Esophagus squamous epithelium (tissue), 5 donors: ENCODE results near the gene NDUFV1. TPM values are rescaled to one million over a fixed set of nuclear protein-coding genes. Genes with fewer than 3 reads are reported as not detected.
"Not testable (repeated sequence)": the region's sequence is repeated elsewhere in the genome, so short reads cannot be mapped to it uniquely, and the experiment has no call there.

ENCODE experiments used
- DNase-seq: peaks from one replicate; lab custom pipeline; 2025; lab: John Stamatoyannopoulos, UW
- H3K27ac ChIP-seq, 4 donors: fragments of 200-600 bp; sonication (generic); one replicate each; pipeline ENCODE4 v1.5.1; 2016 to 2019; ENCODE audit warnings: mild to moderate bottlenecking in 1 of 4
- H3K27me3 ChIP-seq, 4 donors: fragments of 200-600 bp; sonication (generic); 1 replicate in 3 of 4; 2 replicates in 1 of 4; pipeline versions ENCODE4 v1.5.1 to v1.6.0; 2017 to 2021; ENCODE audit warnings: antibody characterized with exemption in 1 of 4
- H3K36me3 ChIP-seq, 3 donors: fragments of 200-600 bp; sonication (generic); one replicate each; pipeline ENCODE4 v1.5.1; 2016 to 2019
- H3K4me1 ChIP-seq, 3 donors: fragments of 200-600 bp; sonication (generic); one replicate each; pipeline ENCODE4 v1.5.1; 2017 to 2019
- H3K4me3 ChIP-seq, 4 donors: fragments of 200-600 bp; sonication (generic); 1 replicate in 3 of 4; 2 replicates in 1 of 4; pipeline ENCODE4 v1.5.1; 2016 to 2019; ENCODE audit warnings: mild to moderate bottlenecking in 2 of 4, moderate library complexity in 1 of 4
- H3K9me3 ChIP-seq, 3 donors: fragments of 200-600 bp; sonication (generic); one replicate each; pipeline ENCODE4 v1.5.1; 2016 to 2019
- POLR2A ChIP-seq, 4 donors: fragments of 450-650 bp; IDR thresholded peaks; one replicate each; pipeline ENCODE4 v1.6.1; 2017; ENCODE audit warnings: antibody characterized with exemption in 4 of 4, mild to moderate bottlenecking in 4 of 4, moderate library complexity in 3 of 4
- WGBS, 2 donors: methylation state at CpG; one replicate each; pipeline ENCODE4 v1.1.5; 2018; 5-methylcytosine and 5-hydroxymethylcytosine counted together
- intact Hi-C: fragments of 100-400 bp; cut with DNase I; formaldehyde crosslinking; loops from one replicate; pipeline ENCODE4 v1.15.0; 2022
- total RNA-seq, 4 donors: library from RNA; depleted of rRNA; stranded (reverse); fragments of >200 nt; gene quantifications; one replicate each; pipeline ENCODE4 v1.1.0, GENCODE V29; 2016
- TF ChIP-seq, protein P1 (sequence below), 6 experiments: fragments of 450-650 bp in 4 of 6; fragments of 200-600 bp in 2 of 6; sonication (generic) in 2 of 6; IDR thresholded peaks; one replicate each; pipeline ENCODE4 v1.5.1; 2016 to 2019; ENCODE audit warnings: antibody characterized with exemption in 6 of 6, mild to moderate bottlenecking in 4 of 6, moderate library complexity in 4 of 6
- donor health status: DM: yes; HTN: yes; CAD: no.

The NDUFV1 gene
- total RNA-seq, 4 donors from 2014 or later: 206 to 260 (median 254) TPM

DNA sequence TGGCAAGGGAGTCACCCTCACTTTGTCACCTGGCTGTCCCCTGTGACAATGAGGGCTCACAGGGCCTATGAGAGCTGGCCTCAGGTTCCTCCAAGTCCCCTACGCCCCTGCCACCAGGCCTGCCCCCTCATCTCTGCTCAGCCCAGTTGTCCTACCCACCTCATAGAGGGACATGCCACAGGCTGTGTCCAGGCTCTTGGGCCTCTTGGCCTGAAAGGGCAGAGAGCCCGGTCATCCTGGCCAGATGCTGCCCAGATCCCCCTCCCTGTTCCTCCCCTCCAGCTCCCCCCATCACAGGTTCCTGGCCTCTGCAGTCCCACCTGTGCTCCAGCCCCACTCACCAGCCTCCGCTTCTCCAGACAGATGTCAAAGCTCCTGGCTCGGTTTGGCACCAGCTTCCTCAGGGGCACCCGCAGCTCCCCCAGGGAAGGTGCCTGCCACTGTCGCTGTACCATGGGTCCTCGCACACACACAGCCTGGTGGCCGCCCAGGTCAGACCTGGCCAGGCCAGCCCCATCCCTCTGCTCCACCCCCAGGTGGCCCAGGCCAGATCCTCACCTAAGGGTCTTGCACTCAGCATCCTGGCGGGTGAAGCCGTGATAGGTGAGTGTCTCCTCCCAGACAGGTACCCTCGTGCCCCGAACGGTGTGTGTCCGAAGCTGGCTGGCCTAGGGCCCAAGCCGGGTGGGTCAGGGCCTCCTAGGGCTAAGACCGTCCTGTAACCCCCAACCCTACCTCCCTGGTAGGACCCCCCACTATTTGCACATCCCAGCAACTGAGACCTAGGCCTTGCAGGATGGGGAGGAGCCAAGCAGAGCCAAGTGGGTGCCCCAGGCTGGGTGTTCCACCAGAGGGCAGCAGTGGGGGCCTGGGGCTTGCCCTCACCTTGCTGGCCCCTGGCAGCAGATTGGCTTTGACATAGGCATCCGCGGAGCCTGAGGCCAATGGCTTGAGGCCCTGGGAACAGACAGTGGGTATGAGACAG lies 8.3 kb downstream of the NDUFV1 start:
- H3K27me3 ChIP-seq: peaks cover 0 to 28% (median 0%) of the 10 kb centered on the region in 4 donors
- 85% methylated on average over 8 of the region's 18 CpGs; no CpG with 5 or more reads in 1 of the 2 donors for WGBS, 2 donors
- H3K9me3 ChIP-seq: no peaks in the 10 kb centered on the region
- peak overlapping the region in 1 of 4 donors; percentile 63 for H3K4me3 ChIP-seq
- TF ChIP-seq POLR2A (IDR thresholded peaks at IDR 0.05): no peak
- TF ChIP-seq, protein P1, sequence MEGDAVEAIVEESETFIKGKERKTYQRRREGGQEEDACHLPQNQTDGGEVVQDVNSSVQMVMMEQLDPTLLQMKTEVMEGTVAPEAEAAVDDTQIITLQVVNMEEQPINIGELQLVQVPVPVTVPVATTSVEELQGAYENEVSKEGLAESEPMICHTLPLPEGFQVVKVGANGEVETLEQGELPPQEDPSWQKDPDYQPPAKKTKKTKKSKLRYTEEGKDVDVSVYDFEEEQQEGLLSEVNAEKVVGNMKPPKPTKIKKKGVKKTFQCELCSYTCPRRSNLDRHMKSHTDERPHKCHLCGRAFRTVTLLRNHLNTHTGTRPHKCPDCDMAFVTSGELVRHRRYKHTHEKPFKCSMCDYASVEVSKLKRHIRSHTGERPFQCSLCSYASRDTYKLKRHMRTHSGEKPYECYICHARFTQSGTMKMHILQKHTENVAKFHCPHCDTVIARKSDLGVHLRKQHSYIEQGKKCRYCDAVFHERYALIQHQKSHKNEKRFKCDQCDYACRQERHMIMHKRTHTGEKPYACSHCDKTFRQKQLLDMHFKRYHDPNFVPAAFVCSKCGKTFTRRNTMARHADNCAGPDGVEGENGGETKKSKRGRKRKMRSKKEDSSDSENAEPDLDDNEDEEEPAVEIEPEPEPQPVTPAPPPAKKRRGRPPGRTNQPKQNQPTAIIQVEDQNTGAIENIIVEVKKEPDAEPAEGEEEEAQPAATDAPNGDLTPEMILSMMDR (IDR thresholded peaks at IDR 0.05): peak in 5 of 6 experiments; percentile 34 to 74 (median 54)
- peak overlapping the region; percentile 53 to 82 (median 72) for H3K27ac ChIP-seq
- intact Hi-C loops: no loop called here
- H3K4me1 ChIP-seq: peaks cover 13 to 29% (median 15%) of the 10 kb centered on the region in 3 donors
- H3K36me3 ChIP-seq: peaks cover 15 to 35% (median 16%) of the 10 kb centered on the region in 3 donors
- no peak for DNase-seq

DNA sequence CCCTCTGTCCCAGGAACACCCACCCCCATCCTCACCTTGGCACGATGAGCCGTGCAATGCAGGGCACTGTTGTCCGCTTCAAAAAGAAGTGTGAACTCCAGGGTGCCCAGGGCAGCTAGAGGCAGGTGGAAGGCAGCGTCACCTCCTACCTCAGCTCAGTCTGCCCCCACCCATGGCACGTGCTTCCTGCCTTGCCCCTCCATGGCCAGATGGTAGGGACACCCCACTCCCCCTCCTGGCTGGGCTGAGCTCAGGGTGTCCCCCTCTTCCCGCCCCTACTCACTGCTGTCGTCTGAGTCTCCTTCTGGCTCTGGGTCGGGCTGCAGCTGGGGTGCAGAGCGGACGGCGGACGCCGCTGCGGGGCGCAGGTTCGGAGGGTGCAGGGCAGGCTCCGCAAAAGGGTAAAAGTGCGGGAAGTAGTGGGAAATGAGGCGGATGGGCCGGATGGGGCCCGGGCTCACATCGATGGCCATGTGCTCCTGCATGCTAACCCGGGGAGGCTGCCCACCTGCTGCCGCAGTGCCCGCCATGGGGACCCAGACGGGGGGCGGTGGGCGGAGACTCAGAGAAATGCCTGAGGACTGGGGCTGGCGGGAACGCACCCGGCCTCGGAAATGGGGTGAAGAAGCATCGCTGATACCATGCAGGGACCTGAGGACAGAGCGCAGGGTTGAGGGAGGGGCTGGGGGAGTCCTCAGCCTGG lies 9.1 kb downstream of the NDUFV1 start:
- H3K4me3 ChIP-seq: no peak overlapping the region
- H3K27me3 ChIP-seq: peaks cover 0 to 28% (median 0%) of the 10 kb centered on the region in 4 donors
- TF ChIP-seq POLR2A (IDR thresholded peaks at IDR 0.05): no peak
- TF ChIP-seq, protein P1 (IDR thresholded peaks at IDR 0.05): no peak
- DNase-seq: no peak
- H3K36me3 ChIP-seq: peaks cover 9 to 27% (median 9%) of the 10 kb centered on the region in 3 donors
- peaks cover 13 to 29% (median 15%) of the 10 kb centered on the region in 3 donors for H3K4me1 ChIP-seq
- no peak overlapping the region for H3K27ac ChIP-seq
- intact Hi-C loops: no loop called here
- no peaks in the 10 kb centered on the region for H3K9me3 ChIP-seq
- WGBS, 2 donors: 18 to 51% methylated on average over 8 to 18 of the region's 34 CpGs

DNA sequence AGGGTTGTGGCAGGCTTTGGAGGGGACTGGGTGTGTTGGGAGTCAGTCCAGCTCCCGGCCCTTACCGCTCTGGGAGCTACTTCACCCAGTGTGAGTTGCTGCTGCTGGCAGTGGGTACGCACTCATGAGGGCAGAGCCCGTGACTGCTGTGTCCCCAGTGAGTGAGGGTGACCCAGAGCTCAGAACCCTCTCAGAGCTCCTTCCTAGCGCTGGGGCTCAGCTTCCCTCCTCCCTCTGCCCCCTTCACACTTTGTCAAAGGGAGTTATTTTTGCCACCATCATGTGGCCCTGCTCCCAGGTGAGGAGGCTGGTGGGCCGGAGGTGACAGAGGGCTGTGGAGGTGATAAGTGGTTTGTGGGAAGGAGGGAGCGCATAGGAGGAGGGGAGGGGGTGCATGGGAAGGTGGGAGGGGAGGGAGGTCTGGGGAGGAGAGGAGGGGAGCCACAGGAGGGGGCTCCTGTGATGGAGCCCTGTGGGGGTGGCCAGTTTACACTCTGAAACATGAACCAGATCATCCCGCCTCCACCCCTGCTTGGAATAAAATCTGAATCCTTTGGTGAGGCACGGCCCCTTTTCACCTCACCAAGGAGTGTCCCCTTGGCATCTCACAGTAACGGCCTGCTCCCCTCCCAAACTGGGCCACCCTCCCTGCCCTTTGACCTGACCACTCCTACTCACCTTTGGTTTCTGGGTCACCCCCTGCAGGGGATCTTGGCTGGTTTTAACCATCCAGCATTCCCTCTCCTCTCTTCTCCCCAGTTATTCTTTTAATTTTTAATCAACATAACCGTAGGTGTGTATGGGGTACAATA lies 9.9 kb downstream of the NDUFV1 start:
- intact Hi-C loops: no loop called here
- WGBS, 2 donors: 35 to 57% methylated on average over 7 to 8 of the region's 11 CpGs
- H3K4me1 ChIP-seq: peaks cover 13 to 29% (median 15%) of the 10 kb centered on the region in 3 donors

DNA sequence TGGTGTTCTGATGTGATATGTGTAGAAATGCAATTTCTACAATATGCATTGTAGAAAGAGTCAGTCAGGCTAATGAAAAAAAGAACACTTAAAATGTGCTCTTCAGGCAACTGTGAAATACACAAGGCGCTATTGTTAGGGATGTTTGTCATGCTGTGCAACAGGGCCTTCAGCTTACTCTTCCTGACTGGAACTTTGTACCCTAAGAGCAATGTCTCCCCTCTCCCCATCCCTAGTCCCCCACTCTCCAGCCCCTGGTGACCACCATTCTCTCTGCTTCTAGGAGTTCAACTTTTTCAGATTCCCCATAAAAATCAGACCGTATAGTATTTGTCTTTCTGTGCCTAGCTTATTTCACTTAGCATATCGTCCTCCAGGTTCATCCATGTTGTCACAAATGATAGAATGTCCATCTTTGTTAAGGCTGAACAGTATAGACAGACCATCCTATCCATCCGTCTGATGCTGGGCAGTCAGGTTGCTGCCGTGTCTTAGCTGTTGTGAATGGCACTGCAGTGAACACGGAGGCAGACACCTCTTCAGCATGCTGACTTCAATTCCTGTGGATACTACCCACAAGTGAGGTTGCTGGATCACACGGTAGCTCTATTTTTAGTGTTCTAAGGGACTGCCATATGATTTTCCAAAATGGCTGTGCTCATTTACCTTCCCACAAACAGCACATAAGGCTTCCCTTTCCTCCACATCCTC lies 10.7 kb downstream of the NDUFV1 start:
- H3K27ac ChIP-seq: no peak overlapping the region
- peaks cover 0 to 28% (median 0%) of the 10 kb centered on the region in 4 donors for H3K27me3 ChIP-seq
- 76 to 78% methylated on average over 7 of the region's 7 CpGs for whole genome bisulfite sequencing, 2 donors
- H3K9me3 ChIP-seq: no peaks in the 10 kb centered on the region
- DNase-seq: no peak
- intact Hi-C loops: no loop called here
- TF ChIP-seq, protein P1 (IDR thresholded peaks at IDR 0.05): no peak
- TF ChIP-seq POLR2A (IDR thresholded peaks at IDR 0.05): no peak
- no peak overlapping the region for H3K4me3 ChIP-seq
- peaks cover 13 to 29% (median 15%) of the 10 kb centered on the region in 3 donors for H3K4me1 ChIP-seq
- H3K36me3 ChIP-seq: peaks cover 0 to 12% (median 1%) of the 10 kb centered on the region in 3 donors

More for the DNA sequence above, 9.9 kb downstream of the NDUFV1 start:
- H3K36me3 ChIP-seq: peaks cover 6 to 19% (median 6%) of the 10 kb centered on the region in 3 donors
- TF ChIP-seq POLR2A (IDR thresholded peaks at IDR 0.05): no peak
- TF ChIP-seq, protein P1 (IDR thresholded peaks at IDR 0.05): no peak
- no peak for DNase-seq
- no peaks in the 10 kb centered on the region for H3K9me3 ChIP-seq
- peaks cover 0 to 28% (median 0%) of the 10 kb centered on the region in 4 donors for H3K27me3 ChIP-seq
- no peak overlapping the region for H3K4me3 ChIP-seq
- no peak overlapping the region for H3K27ac ChIP-seq

DNA sequence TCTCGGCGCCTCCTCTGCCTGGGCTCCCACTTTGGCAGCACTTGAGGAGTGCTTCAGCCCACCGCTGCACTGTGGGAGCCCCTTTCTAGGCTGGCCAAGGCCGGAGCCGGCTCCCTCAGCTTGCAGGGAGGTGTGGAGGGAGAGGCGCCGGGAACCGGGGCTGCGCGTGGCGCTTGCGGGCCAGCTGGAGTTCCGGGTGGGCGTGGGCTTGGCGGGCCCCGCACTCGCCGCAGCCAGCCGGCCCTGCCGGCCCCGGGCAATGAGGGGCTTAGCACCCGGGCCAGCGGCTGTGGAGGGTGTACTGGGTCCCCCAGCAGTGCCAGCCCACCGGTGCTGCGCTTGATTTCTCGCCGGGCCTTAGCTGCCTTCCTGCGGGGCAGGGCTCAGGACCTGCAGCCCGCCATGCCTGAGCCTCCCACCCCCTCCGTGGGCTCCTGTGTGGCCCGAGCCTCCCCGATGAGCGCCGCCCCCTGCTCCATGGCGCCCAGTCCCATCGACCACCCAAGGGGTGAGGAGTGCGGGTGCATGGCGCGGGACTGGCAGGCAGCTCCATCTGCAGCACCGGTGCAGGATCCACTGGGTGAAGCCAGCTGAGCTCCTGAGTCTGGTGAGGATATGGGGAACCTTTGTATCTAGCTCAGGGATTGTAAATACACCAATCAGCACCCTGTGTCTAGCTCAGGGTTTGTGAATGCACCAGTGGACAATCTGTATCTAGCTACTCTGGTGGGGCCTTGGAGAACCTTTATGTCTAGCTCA lies 12.3 kb downstream of the NDUFV1 start:
- intact Hi-C loops, H3K9me3 ChIP-seq, H3K4me3 ChIP-seq, DNase-seq, H3K27ac ChIP-seq, H3K36me3 ChIP-seq: not testable (repeated sequence)
- Histone ChIP-seq H3K27me3 (peaks cover 0 to 28% (median 0%) of the 10 kb centered on the region in 4 donors), H3K4me1 (peaks cover 7 to 22% (median 9%) of the 10 kb centered on the region in 3 donors)
- WGBS, 2 donors: 98% methylated on average over 7 of the region's 40 CpGs; no CpG with 5 or more reads in 1 of the 2 donors
